Activated effector memory CD4-positive, alpha-beta T cell treated with Interleukin-2 at 50 U/mL for 16 hours (primary cell): ENCODE measurements around the gene DHRSX.
"Not testable (repeated sequence)": the region's sequence is repeated elsewhere in the genome, so short reads cannot be mapped to it uniquely, and the experiment has no call there.

Experiments used
- DNase-seq: peaks from one replicate; pipeline ENCODE4 v3.0.0-alpha.2; 2020

DHRSX gene

DNA sequence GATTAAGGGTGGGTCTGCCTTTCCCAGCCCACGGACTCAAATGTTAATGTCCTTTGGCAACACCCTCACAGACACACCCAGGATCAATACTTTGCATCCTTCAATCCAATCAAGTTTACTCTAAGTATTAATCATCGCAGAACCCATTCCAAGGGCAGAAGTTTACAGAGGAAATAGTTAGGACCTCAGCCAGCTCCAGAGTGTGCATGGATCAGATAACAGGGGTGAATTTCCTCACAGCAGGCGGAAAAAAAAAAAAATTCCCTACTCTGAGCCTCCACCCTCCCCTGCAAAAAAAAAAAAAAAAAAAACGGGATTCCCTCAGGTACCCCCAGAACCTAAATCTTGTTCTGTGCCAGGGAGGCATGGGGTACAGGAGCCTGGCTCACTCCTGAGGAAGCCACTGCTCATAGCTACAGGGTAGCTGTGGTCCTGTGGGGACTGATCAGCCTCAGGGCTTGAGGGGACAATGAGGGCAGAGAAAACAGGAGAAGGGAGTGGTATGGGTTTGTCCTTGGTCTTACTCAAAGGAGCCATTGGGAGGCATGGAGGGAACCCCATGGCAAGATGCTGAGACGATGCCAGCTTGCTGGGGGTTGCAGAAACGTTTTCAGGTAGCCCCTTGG, 113.0 kb downstream of the DHRSX start:
- no peak for DNase-seq

DNA sequence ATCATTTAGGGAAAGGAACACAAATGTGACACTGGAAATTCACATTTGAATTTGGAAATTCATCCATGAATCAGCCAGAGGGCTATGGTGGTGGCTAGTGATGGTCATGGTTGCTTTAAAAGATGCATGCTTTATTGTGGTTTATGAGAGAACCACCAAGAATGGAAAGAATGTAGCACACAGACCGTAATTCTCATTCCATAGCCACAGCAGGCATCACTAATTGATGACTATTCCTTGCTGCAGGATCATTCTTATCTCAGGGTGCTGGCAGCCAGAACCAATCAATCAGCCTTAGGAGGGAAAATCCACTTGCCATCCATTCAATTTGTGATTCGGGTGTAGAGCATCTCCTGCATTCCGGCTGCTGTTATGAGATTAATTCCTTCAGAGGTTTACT, 115.6 kb downstream of the DHRSX start:
- no peak for DNase-seq

DNA sequence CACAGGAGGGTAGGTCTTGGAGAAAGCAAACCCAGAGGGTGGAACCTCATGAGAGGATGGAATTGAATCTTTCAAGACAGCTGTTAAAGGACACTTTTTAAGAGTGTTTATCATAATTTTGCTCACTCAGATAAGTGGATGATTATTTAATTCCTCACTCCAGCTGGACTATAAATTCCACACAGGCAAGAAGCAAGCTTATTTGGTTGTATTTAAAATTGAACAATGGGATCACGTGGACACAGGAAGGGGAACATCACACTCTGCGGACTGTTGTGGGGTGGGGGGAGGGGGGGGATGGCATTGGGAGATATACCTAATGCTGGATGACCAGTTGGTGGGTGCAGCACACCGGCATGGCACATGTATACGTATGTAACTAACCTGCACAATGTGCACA, 116.3 kb downstream of the DHRSX start:
- DNase-seq = no peak

DNA sequence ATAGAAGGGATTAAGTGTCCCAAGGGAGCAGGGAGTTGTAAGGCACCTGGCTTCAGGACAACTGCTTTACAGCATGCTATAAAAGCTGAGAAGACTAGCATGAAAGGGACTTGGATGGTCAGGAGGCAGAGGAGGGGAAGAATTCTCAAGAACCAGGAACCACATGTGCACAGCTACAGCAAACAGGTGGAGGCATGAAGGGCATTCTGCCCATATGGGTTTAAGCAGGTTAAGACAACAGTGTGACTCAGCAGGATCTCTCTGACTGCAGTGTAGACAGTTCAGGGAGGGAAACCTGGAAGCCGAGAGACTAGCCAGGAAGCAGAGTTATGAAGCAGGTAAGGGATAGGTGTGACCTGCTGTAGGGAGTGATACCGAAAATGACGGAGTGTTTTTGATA, 117.0 kb downstream of the DHRSX start:
- DNase-seq = no peak

GRCh38 chrX:2383144-2383543, 117.6 kb downstream of the DHRSX start:
- no peak for DNase-seq

DNA sequence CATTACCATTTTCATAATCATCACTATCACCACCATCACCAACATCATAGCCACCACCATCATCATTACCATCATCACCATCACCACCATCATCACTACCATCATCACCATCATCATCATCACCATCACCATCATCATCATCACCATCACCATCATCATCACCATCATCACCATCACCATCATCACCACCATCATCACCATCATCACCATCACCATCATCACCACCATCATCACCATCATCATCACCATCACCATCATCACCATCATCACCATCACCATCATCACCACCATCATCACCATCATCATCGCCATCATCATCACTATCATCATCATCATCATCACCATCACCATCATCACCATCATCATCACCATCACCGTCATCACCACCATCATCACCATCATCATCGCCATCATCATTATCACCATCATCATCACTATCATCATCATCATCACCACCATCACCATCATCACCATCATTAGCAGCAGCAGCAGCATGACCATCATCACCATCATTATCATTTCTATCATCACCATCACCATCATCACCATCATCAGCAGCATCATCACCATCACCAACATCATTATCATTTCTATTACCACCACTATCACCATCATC, 118.2 kb downstream of the DHRSX start:
- DNase-seq = not testable (repeated sequence)

GRCh38 chrX:2376166-2376565, 124.6 kb downstream of the DHRSX start:
- DNase-seq = no peak

DNA sequence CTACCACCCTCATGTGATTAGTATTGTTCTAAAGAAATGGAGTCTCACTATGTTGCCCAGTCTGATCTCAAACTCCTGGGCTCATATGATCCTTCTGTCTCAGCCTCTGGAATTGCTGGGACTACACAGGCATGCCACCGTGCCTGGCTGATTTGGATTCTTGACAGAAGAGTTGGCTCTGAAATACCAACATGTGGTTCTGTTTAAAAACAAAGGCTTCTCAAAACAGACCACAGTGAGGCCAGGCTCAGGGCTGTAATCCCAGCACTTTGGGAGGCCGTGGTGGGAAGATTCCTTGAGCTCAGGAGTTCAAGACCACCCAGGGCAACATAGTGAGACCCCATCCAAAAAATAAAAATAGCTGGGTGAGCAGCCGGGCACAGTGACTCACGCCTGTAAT, 126.7 kb downstream of the DHRSX start:
- no peak for DNase-seq

DNA sequence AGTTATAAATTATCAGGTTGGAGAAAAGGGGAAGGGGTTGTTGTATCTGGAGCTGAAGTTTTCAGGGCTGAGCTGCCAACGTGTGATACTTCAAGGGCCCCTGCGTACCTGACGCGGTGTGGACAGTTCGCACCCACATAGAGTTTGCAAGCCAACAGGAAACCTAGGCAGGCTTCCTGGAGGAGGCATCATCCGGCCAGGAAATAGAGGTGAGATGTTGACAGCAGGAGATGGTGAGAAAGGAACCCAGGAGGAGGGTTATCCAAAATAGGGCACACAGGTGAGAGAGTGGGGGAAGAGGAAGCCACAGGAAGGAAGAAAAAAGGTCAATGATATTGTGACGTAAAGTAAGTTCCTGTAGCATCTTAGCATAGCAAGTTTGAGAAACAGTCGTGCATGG, 127.2 kb downstream of the DHRSX start:
- DNase-seq = no peak

- no peak for DNase-seq
Measured at GRCh38 chrX:2371026-2371711, 129.6 kb downstream of the DHRSX start.

DNA sequence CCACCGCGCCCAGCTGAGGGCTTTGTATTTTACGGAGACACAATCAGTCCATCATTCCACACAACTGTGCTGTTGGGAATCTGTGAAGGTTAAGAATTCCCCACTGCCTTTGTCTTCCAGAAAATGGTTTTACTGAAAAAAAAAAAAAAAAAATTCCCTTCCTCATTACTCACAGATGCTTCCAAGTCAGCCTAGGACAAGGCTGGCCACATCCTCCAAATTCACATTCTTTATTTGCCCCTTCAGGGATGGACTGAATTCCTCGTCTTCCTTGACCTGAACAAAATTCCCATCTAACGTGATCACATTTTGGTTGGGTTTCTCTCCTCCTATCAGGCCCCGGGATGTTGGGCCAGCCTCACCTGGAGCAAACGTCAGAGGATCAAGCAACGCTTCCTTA, 130.3 kb downstream of the DHRSX start:
- DNase-seq = no peak

DNA sequence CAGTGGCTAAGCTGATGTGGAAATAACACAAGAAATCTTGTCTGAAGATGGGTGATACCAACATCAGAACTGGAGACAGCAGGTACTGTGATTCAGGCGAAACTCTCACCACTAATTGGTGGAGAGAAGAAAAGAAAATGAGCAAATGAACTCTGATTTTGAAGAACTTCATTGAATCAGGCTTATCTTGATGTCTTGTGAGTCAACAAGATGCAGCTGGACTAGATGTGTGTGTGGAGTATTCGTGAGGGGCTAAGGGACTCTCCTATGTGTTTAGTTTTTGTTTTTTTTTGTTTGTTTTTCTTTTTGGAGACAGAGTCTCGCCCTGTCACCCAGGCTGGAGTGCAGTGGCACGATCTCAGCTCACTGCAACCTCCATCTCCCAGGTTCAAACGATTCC, 131.6 kb downstream of the DHRSX start:
- no peak for DNase-seq

DNA sequence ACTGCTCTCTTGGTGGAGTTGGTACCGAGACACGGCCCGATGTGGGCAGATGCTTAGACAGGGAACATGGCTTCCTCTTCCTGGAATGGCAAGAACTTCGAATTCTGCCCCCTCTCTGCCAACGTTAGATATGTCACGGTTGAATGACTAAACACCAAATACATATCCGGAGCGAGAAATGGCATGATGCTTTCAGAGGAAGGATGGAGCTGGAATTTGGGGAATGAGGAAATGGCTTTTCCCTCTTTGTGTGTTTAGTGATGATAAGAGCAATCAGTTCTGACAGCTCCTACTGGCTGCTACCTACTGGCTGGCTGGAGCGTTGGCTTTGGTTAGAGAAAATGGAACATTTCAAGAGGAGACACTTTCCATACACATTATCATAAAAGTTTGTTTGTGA, 140.0 kb downstream of the DHRSX start:
- DNase-seq = no peak

GRCh38 chrX:2359522-2359921, 141.3 kb downstream of the DHRSX start:
- DNase-seq = not testable (repeated sequence)

GRCh38 chrX:2351999-2352995, 148.5 kb downstream of the DHRSX start:
- no peak for DNase-seq

DNA sequence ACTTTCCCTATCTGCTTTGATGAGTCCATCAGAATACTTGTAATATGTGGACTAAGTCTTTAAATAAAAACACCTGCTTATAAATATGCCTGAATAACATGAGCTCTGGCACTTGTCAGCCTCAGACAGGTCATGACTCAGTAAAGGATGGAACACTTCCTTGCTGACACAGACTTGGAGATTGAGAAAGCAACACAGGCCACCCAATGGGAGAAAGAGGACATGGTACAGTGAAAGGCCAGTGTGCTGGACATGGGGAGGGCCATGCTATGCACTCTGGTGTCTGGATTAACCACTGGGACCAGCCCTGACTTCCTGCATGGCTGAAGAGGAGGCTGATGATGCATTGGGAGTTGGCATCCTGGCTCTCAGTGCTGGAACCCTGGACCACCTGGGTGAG, 149.5 kb downstream of the DHRSX start:
- no peak for DNase-seq

DNA sequence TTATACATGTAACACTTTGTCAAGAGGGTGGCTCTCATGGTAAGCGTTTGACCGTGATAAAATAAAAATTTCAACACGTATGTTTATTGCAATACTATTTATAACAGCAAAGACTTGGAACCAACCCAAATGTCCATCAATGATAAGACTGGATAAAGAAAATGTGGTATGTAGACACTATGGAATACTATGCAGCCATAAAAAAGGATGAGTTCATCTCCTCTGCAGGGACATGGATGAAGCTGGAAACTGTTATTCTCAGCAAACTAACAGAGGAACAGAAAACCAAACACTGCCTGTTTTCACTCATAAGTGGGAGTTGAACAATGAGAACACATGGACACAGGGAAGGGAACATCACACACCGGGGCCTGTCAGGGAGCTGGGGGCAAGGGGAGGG, 150.1 kb downstream of the DHRSX start:
- DNase-seq = not testable (repeated sequence)

- DNase-seq = not testable (repeated sequence)
Measured at GRCh38 chrX:2350036-2350435, 150.7 kb downstream of the DHRSX start.

GRCh38 chrX:2348211-2348610, 152.6 kb downstream of the DHRSX start:
- no peak for DNase-seq

GRCh38 chrX:2346158-2346557, 154.6 kb downstream of the DHRSX start:
- no peak for DNase-seq

DNA sequence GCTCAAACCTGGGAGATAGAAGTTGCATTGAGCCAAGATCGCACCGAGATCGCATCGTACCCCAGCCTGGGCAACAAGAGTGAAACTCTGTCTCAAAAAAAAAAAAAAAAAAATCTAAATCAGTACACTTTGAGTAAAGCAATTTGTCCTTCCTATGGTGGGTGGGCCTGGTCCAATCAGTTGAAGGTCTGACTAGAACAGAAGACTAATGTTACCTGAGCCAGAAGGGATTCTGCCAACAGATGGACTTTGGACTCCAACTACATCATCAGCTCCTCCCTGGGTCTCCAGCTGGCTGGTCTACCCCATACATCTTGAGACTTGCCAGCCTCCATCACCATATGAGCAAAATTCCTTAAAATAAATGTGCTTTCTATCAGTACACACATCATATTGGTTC, 155.2 kb downstream of the DHRSX start:
- DNase-seq = no peak

DNA sequence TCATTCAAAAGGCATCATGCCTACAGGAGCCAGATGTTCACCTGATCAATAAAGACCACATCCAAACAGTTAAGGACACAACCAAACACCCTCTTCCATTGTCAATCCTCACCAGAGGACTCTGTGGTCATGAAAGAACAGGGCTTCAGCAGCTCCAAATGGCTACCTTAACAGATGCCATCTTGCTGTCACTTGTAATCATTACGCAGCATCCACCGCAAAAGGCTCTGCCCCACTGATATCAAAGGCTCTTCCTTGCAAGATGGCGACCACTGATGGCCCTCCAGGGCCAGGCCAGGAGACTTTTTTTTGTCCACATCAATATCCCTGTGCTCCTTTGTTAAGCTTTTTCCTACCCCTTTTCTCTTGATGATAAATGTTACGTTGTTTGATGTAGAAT, 157.4 kb downstream of the DHRSX start:
- DNase-seq = no peak

- DNase-seq = no peak
Measured at GRCh38 chrX:2342874-2343273, 157.9 kb downstream of the DHRSX start.
